IMR-90 (cell line): ENCODE results near the gene RNF212B. TPM values are rescaled to one million over a fixed set of nuclear protein-coding genes. Genes with fewer than 3 reads are reported as not detected.
"Not testable (repeated sequence)": the region's sequence is repeated elsewhere in the genome, so short reads cannot be mapped to it uniquely, and the experiment has no call there.

Experiments
- ATAC-seq: fragments of 200-7000 bp; cut with Tn5 transposase; 2 replicates; pipeline ENCODE4 v1.9.1; 2020; ENCODE audit warnings: low read depth, mild to moderate bottlenecking, moderate library complexity
- BruUV-seq: library from RNA; stranded (reverse); fragments of 400-500 nt; replicated peaks from 2 replicates; lab custom pipeline; 2021; lab: Mats Ljungman, UMichigan
- CTCF ChIA-PET: fragments of 300-600 bp; formaldehyde crosslinking; extraction: SDS; loops from one replicate; lab custom pipeline; 2021; ENCODE audit warnings: antibody characterized with exemption; lab: Yijun Ruan, JAX
- POLR2A ChIA-PET: fragments of 300-600 bp; sonication (Branson Sonifier 250); formaldehyde crosslinking; loops from one replicate; lab custom pipeline; 2022; ENCODE audit warnings: antibody characterized with exemption; ENCODE audit not compliant: unreplicated experiment; lab: Charles Lee
- DNase-seq: peaks from one replicate; pipeline ENCODE4 v3.0.0; 2013
- H2AFZ ChIP-seq: replicated peaks from 2 replicates; pipeline ENCODE3; 2013; ENCODE audit warnings: low read length, mild to moderate bottlenecking; ENCODE audit not compliant: poor library complexity
- H2AK5ac ChIP-seq: 2 replicates; pipeline ENCODE4 v1.6.1; 2013; ENCODE audit warnings: low read depth, low read length, inconsistent platforms
- H2AK9ac ChIP-seq: replicated peaks from 2 replicates; pipeline ENCODE3; 2013; ENCODE audit warnings: mild to moderate bottlenecking, low read depth, low read length, moderate library complexity; ENCODE audit not compliant: poor library complexity
- H2BK120ac ChIP-seq: 2 replicates; pipeline ENCODE4 v1.6.1; 2013; ENCODE audit warnings: low read depth, low read length, inconsistent platforms
- H2BK15ac ChIP-seq: 3 replicates; pipeline ENCODE4 v1.6.1; 2013; ENCODE audit warnings: low read depth, low read length, inconsistent platforms
- H2BK20ac ChIP-seq: 2 replicates; pipeline ENCODE4 v1.6.1; 2013; ENCODE audit warnings: low read depth, mild to moderate bottlenecking, inconsistent platforms, low read length, moderate library complexity
- H2BK5ac ChIP-seq: 2 replicates; pipeline ENCODE4 v1.6.1; 2013; ENCODE audit warnings: mild to moderate bottlenecking, low read depth, low read length, inconsistent platforms; ENCODE audit not compliant: poor library complexity, severe bottlenecking
- H3K14ac ChIP-seq: replicated peaks from 2 replicates; pipeline ENCODE4 v1.6.1; 2013; ENCODE audit warnings: low read depth, low read length, inconsistent platforms
- H3K18ac ChIP-seq: 2 replicates; pipeline ENCODE4 v1.6.1; 2013; ENCODE audit warnings: low read depth, low read length, control low read depth
- H3K23ac ChIP-seq: 2 replicates; pipeline ENCODE4 v1.6.1; 2013; ENCODE audit warnings: low read depth, low read length, inconsistent platforms
- H3K27ac ChIP-seq: 2 replicates; pipeline ENCODE4 v1.5.1; 2013; ENCODE audit warnings: mild to moderate bottlenecking, control low read depth, low read length; ENCODE audit not compliant: insufficient read depth
- H3K27me3 ChIP-seq: 2 replicates; pipeline ENCODE4 v1.6.1; 2013; ENCODE audit warnings: low read length; ENCODE audit not compliant: control insufficient read depth, insufficient read depth
- H3K36me3 ChIP-seq: 2 replicates; pipeline ENCODE4 v1.6.1; 2013; ENCODE audit warnings: low read length, mixed read lengths; ENCODE audit not compliant: control insufficient read depth, insufficient read depth
- H3K4ac ChIP-seq: 2 replicates; pipeline ENCODE4 v1.6.1; 2013; ENCODE audit warnings: low read depth, low read length, inconsistent platforms
- H3K4me1 ChIP-seq: 2 replicates; pipeline ENCODE4 v1.6.1; 2013; ENCODE audit warnings: low read length, mixed read lengths; ENCODE audit not compliant: control insufficient read depth, insufficient read depth
- H3K4me2 ChIP-seq: 2 replicates; pipeline ENCODE4 v1.6.1; 2013; ENCODE audit warnings: low read depth, mild to moderate bottlenecking, control low read depth, low read length, moderate library complexity
- H3K4me3 ChIP-seq: 2 replicates; pipeline ENCODE4 v1.5.1; 2013; ENCODE audit warnings: low read depth, mild to moderate bottlenecking, control low read depth, low read length, moderate library complexity; ENCODE audit not compliant: insufficient read depth
- H3K56ac ChIP-seq: 2 replicates; pipeline ENCODE4 v1.6.1; 2013; ENCODE audit warnings: low read length, inconsistent platforms; ENCODE audit not compliant: insufficient read depth; ENCODE audit errors: extremely low read depth
- H3K79me1 ChIP-seq, 2 experiments: 2 replicates each; pipeline ENCODE4 v1.6.1; 2013; ENCODE audit warnings: low read length in 2 of 2, inconsistent platforms in 1 of 2, low read depth in 1 of 2
- H3K9ac ChIP-seq: 2 replicates; pipeline ENCODE4 v1.6.1; 2013; ENCODE audit warnings: low read depth, low read length, control low read depth
- H3K9me1 ChIP-seq: 2 replicates; pipeline ENCODE4 v1.6.1; 2013; ENCODE audit warnings: low read length, inconsistent platforms; ENCODE audit not compliant: insufficient read depth
- H3K9me3 ChIP-seq: 2 replicates; pipeline ENCODE4 v1.6.1; 2013; ENCODE audit warnings: low read length; ENCODE audit not compliant: control insufficient read depth, insufficient read depth
- H4K20me1 ChIP-seq: 2 replicates; pipeline ENCODE4 v1.6.1; 2013; ENCODE audit warnings: low read length, inconsistent platforms; ENCODE audit not compliant: insufficient read depth
- H4K5ac ChIP-seq: 2 replicates; pipeline ENCODE4 v1.6.1; 2013; ENCODE audit warnings: mild to moderate bottlenecking, low read depth, low read length, control low read depth
- H4K8ac ChIP-seq, 2 experiments: 2 replicates each; pipeline ENCODE4 v1.6.1; 2013; ENCODE audit warnings: low read depth in 2 of 2, low read length in 2 of 2, control low read depth in 1 of 2, inconsistent platforms in 1 of 2
- H4K91ac ChIP-seq: 2 replicates; pipeline ENCODE4 v1.6.1; 2013; ENCODE audit warnings: low read depth, low read length, inconsistent platforms; ENCODE audit not compliant: insufficient read depth
- WGBS, 2 experiments: methylation state at CpG; one replicate each; pipeline versions ENCODE4 v1.1.5 to v1.1.7; 2013; ENCODE audit warnings: missing lambda C conversion rate in 2 of 2; ENCODE audit not compliant: insufficient read length in 1 of 2; ENCODE audit errors: extremely low coverage in 2 of 2; 5-methylcytosine and 5-hydroxymethylcytosine counted together
- dilution Hi-C: fragments of 300-500 bp; cut with HindIII; formaldehyde crosslinking; loops from one replicate; pipeline ENCODE4 v1.14.3; 2018; ENCODE audit warnings: low sequenced_read_pairs; ENCODE audit not compliant: unreplicated experiment
- in situ Hi-C: fragments of 300-500 bp; cut with MboI; formaldehyde crosslinking; loops from 3 replicates; pipeline ENCODE4 v1.14.3; 2019; ENCODE audit warnings: low sequenced_read_pairs, inconsistent platforms, mixed read lengths
- intact Hi-C: fragments of 100-400 bp; cut with micrococcal nuclease; formaldehyde crosslinking; loops from 2 replicates; pipeline ENCODE4 v1.10.0; 2022
- polyA plus RNA-seq, 3 experiments: library from polyadenylated mRNA; depleted of rRNA; stranded (reverse); fragments of >200 nt; gene quantifications; 2 replicates each; pipeline ENCODE4 v1.2.3, GENCODE V29; 2012; ENCODE audit warnings: low replicate concordance in 1 of 3
- total RNA-seq: library from RNA; depleted of rRNA; stranded (reverse); fragments of >200 nt; gene quantifications from 2 replicates; pipeline ENCODE4 v1.2.3, GENCODE V29; 2012

The RNF212B gene
- total and polyA plus RNA-seq, 2 of the 4 experiments (the other 2 are of a cell fraction) = not detected

DNA sequence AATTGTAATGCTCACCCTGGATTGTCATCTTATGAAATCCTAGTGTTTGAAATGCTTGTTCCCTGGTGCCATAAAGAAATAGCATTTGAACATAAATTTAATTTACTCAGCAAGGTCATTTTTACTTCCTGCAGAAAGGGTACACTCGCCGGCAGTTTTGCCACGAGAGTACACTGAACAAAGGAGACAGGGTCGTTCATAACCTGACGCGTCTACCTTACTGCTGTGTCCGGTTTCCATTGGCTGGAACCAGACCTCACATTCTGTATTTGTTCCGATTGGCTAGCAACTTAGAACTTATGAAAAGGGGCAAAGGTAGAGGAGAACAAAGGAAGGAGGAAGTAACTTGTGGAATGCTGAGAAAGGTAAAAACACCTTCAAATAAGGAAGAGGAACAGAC is 23.1 kb downstream of the RNF212B start:
- H2BK120ac ChIP-seq, H3K14ac ChIP-seq, dilution Hi-C loops, H4K20me1 ChIP-seq, H2BK20ac ChIP-seq, intact Hi-C loops, H3K9me3 ChIP-seq, H3K27ac ChIP-seq, H3K9me1 ChIP-seq, BruUV-seq, POLR2A ChIA-PET, H2AFZ ChIP-seq, H4K5ac ChIP-seq, H3K79me1 ChIP-seq, H3K36me3 ChIP-seq, H4K91ac ChIP-seq, DNase-seq, H2BK5ac ChIP-seq, H3K4me2 ChIP-seq, H3K56ac ChIP-seq, H3K23ac ChIP-seq, H2AK9ac ChIP-seq, H3K4me1 ChIP-seq, H3K9ac ChIP-seq, ATAC-seq, H4K8ac ChIP-seq, H3K4me3 ChIP-seq, H3K18ac ChIP-seq, H2AK5ac ChIP-seq, H3K4ac ChIP-seq, H2BK15ac ChIP-seq: not testable (repeated sequence)
- CTCF ChIA-PET = interaction anchor here (0.7 kb wide), 1 partner anchor 12 kb away, joined by 3 read pairs; no protein-coding TSS in a partner anchor
- in situ Hi-C loops = loop anchor here (10.0 kb wide), 1 partner anchor 204 kb away; the partner anchor contains the start of gene NGDN
- no CpG with 5 or more reads among the region's 8 CpGs for WGBS, 2 experiments
- peaks cover 13% of the 10 kb centered on the region for H3K27me3 ChIP-seq
